ENCODE data around the gene SUPT6H. TPM values are rescaled to one million over a fixed set of nuclear protein-coding genes. Genes with fewer than 3 reads are reported as not detected.

The SUPT6H gene
- polyA plus RNA-seq, 1 of the 3 experiments (the other 2 are of a cell fraction): 26.9 TPM

DNA sequence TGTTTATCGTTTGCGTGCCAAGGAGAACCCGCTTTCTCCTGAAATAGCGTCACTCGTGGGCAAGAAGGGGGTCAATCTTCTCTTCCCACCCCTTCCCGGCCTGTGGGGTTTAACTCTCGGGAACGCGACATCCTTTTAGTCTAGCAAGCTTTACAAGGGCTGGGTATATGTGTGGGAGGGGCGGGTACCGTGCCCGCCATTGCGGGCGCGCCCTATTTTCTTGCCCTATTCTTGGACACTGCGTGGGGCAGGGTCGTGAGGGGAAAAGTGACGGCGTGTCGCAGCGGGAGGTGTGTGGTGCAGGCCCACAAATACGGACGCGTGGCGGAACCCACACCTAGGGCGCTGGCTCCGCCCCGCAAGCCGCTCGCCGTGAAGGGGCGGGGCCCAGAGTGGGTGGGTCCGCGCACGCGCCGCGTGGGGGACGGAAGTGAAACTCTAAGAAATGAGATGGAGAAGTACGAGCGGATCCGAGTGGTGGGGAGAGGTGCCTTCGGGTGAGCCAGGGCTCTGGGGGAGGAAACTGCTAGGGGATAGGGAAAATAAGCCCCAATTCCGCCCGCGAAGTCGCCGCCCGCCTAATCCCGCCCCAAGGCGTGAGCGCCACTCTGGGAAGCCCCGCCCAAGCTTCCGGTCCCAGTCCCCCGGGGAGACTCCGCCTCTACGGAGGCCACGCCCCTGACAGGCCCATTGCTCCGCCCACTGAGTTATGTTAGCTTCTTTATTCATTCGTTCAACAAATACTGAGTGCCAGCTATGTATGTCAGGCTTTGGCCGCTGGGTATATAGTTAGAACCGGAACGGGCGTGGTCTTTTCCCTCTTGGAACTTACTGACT is 66.6 kb downstream of the SUPT6H start, which contains the start of gene NEK8 (continued):
- no peak for TF ChIP-seq SIN3A (IDR thresholded peaks at IDR 0.05; ENCODE audit: borderline replicate concordance, low read depth, low read length)
- TF ChIP-seq MXI1 (IDR thresholded peaks at IDR 0.05; ENCODE audit: low read depth, low read length): peak; percentile 49; the same call in 1 of the 2 replicates
- TF ChIP-seq, protein P1, sequence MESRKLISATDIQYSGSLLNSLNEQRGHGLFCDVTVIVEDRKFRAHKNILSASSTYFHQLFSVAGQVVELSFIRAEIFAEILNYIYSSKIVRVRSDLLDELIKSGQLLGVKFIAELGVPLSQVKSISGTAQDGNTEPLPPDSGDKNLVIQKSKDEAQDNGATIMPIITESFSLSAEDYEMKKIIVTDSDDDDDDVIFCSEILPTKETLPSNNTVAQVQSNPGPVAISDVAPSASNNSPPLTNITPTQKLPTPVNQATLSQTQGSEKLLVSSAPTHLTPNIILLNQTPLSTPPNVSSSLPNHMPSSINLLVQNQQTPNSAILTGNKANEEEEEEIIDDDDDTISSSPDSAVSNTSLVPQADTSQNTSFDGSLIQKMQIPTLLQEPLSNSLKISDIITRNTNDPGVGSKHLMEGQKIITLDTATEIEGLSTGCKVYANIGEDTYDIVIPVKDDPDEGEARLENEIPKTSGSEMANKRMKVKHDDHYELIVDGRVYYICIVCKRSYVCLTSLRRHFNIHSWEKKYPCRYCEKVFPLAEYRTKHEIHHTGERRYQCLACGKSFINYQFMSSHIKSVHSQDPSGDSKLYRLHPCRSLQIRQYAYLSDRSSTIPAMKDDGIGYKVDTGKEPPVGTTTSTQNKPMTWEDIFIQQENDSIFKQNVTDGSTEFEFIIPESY (IDR thresholded peaks at IDR 0.05; ENCODE audit: borderline replicate concordance, low read depth): no peak
- no peak for TF ChIP-seq TEAD4 (IDR thresholded peaks at IDR 0.05; ENCODE audit: borderline replicate concordance, insufficient read depth)
- peak; percentile 65; the same call in 1 of the 2 replicates for TF ChIP-seq ELF1 (IDR thresholded peaks at IDR 0.05)
- TF ChIP-seq RXRA (IDR thresholded peaks at IDR 0.05; ENCODE audit: borderline replicate concordance, low read depth): no peak
- TF ChIP-seq, protein P2, sequence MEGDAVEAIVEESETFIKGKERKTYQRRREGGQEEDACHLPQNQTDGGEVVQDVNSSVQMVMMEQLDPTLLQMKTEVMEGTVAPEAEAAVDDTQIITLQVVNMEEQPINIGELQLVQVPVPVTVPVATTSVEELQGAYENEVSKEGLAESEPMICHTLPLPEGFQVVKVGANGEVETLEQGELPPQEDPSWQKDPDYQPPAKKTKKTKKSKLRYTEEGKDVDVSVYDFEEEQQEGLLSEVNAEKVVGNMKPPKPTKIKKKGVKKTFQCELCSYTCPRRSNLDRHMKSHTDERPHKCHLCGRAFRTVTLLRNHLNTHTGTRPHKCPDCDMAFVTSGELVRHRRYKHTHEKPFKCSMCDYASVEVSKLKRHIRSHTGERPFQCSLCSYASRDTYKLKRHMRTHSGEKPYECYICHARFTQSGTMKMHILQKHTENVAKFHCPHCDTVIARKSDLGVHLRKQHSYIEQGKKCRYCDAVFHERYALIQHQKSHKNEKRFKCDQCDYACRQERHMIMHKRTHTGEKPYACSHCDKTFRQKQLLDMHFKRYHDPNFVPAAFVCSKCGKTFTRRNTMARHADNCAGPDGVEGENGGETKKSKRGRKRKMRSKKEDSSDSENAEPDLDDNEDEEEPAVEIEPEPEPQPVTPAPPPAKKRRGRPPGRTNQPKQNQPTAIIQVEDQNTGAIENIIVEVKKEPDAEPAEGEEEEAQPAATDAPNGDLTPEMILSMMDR (IDR thresholded peaks at IDR 0.05): no peak

DNA sequence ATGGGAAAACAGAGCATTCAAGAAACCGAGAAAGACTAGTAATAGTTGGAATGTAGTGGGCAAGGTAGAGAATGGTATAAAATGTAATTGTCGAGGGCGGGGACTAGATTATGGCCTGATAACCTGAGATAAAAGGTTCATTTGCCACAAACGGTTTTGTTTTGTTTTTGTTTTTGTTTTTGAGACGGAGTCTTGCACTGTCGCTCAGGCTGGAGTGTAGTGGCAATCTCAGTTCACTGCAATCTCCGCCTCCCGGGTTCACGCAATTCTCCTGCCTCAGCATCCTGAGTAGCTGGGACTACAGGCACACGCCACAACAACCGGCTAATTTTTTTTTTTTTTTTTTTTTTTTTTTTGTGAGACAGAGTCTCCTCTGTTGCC is 67.9 kb downstream of the SUPT6H start:
- TF ChIP-seq MEF2A (IDR thresholded peaks at IDR 0.05; ENCODE audit: borderline replicate concordance, low read depth): no peak
- TF ChIP-seq YY1 (IDR thresholded peaks at IDR 0.05; ENCODE audit: low read depth): no peak
- TF ChIP-seq, protein P3, sequence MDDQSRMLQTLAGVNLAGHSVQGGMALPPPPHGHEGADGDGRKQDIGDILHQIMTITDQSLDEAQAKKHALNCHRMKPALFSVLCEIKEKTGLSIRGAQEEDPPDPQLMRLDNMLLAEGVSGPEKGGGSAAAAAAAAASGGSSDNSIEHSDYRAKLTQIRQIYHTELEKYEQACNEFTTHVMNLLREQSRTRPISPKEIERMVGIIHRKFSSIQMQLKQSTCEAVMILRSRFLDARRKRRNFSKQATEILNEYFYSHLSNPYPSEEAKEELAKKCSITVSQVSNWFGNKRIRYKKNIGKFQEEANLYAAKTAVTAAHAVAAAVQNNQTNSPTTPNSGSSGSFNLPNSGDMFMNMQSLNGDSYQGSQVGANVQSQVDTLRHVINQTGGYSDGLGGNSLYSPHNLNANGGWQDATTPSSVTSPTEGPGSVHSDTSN (IDR thresholded peaks at IDR 0.05): no peak
- TF ChIP-seq, protein P2 (IDR thresholded peaks at IDR 0.05): no peak
- TF ChIP-seq CHD2 (IDR thresholded peaks at IDR 0.05; ENCODE audit: low read length, partially characterized antibody): no peak
- TF ChIP-seq NFIC (IDR thresholded peaks at IDR 0.05; ENCODE audit: borderline replicate concordance): no peak
- TF ChIP-seq, protein P4, sequence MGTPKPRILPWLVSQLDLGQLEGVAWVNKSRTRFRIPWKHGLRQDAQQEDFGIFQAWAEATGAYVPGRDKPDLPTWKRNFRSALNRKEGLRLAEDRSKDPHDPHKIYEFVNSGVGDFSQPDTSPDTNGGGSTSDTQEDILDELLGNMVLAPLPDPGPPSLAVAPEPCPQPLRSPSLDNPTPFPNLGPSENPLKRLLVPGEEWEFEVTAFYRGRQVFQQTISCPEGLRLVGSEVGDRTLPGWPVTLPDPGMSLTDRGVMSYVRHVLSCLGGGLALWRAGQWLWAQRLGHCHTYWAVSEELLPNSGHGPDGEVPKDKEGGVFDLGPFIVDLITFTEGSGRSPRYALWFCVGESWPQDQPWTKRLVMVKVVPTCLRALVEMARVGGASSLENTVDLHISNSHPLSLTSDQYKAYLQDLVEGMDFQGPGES (IDR thresholded peaks at IDR 0.05; ENCODE audit: low read depth, low read length): no peak
- no peak for TF ChIP-seq EP300 (IDR thresholded peaks at IDR 0.05; ENCODE audit: borderline replicate concordance in 1 of 2, low read depth in 1 of 2, low read length in 1 of 2)
- Histone ChIP-seq H2AFZ (ENCODE audit: low read depth) (no peak overlapping the region), H3F3A (replicated peaks; ENCODE audit: insufficient read depth) (peaks cover 30% of the 10 kb centered on the region), H3K27ac (ENCODE audit: low read depth in 2 of 2, low read length in 1 of 2) (peak overlapping the region in 1 of 2 experiments; percentile 97; a peak in 1 of 4 replicates), H3K9ac (no peak overlapping the region), H3K79me2 (ENCODE audit: insufficient read depth) (no peaks in the 10 kb centered on the region), H3K4me3 (ENCODE audit: low read depth in 2 of 2, low read length in 1 of 2) (no peak overlapping the region), H3K27me3 (ENCODE audit: insufficient read depth) (no peaks in the 10 kb centered on the region), H3K36me3 (replicated peaks in 1 of 2; ENCODE audit: control insufficient read depth in 1 of 2, insufficient read depth in 2 of 2, low read length in 1 of 2) (no peaks in the 10 kb centered on the region), H3K9me2 (no peaks in the 10 kb centered on the region), H3K4me1 (ENCODE audit: control insufficient read depth in 1 of 2, insufficient read depth in 2 of 2, low read depth in 1 of 2, low read length in 1 of 2) (peaks cover 8 to 20% of the 10 kb centered on the region in 2 experiments; a peak in 2 of 4 replicates), H3K9me3 (no peaks in the 10 kb centered on the region), H3K4me2 (no peak overlapping the region), H4K20me1 (ENCODE audit: insufficient read depth) (no peaks in the 10 kb centered on the region)
- 89% methylated on average over 11 of the region's 11 CpGs for WGBS (ENCODE audit: low lambda C conversion rate)
- ChIA-PET POLR2A (interaction anchor here (4.2 kb wide), 1 partner anchor 15 kb away, joined by 90 read pairs; the partner anchor contains the start of gene TRAF4), CTCF (interaction anchor here (0.9 to 11.1 kb wide), 4 partner anchors 19 to 172 kb away, joined by 3 to 612 read pairs (median 22); partner anchors contain the start of genes DHRS13 and TRAF4)
- DNase-seq: no peak
